ENCODE measurements around the gene ANKRD44.
"Not testable (repeated sequence)": the region's sequence is repeated elsewhere in the genome, so short reads cannot be mapped to it uniquely, and the experiment has no call there.

ANKRD44 gene

GRCh38 chr2:197241153-197241552 lies 69.4 kb downstream of the ANKRD44 start:
- H3K4me3 ChIP-seq (ENCODE audit: low read depth, low read length), result no peak overlapping the region
- no peak for TF ChIP-seq CTCF (IDR thresholded peaks at IDR 0.05; ENCODE audit: borderline replicate concordance, insufficient read depth, low read depth, low read length)

- no peak overlapping the region for H3K4me3 ChIP-seq (ENCODE audit: low read depth, low read length)
- TF ChIP-seq CTCF (IDR thresholded peaks at IDR 0.05; ENCODE audit: borderline replicate concordance, insufficient read depth, low read depth, low read length), result no peak
Measured at GRCh38 chr2:197240421-197241041, 70.0 kb downstream of the ANKRD44 start.

DNA sequence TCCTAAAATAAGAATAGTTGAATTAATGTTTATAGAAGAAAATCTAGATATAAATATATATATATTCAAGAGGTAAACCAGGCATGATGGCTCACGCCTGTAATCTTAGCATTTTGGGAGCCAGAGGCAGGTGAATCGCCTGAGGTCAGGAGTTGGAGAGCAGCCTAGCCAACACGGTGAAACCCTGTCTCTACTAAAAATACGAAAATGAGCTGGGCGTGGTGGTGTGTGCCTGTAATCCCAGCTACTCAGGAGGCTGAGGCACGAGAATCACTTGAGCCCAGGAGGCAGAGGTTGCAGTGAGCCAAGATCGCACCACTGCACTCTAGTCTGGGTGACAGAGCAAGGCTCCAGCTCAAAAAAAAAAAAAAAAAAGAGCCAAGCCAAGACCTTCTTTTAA lies 70.6 kb downstream of the ANKRD44 start:
- H3K4me3 ChIP-seq (ENCODE audit: low read depth, low read length), result not testable (repeated sequence)

GRCh38 chr2:197239434-197239833 lies 71.1 kb downstream of the ANKRD44 start:
- no peak for TF ChIP-seq CTCF (IDR thresholded peaks at IDR 0.05; ENCODE audit: borderline replicate concordance, insufficient read depth, low read depth, low read length)
- peak overlapping the region; percentile 24 for H3K4me3 ChIP-seq (ENCODE audit: low read depth, low read length)

DNA sequence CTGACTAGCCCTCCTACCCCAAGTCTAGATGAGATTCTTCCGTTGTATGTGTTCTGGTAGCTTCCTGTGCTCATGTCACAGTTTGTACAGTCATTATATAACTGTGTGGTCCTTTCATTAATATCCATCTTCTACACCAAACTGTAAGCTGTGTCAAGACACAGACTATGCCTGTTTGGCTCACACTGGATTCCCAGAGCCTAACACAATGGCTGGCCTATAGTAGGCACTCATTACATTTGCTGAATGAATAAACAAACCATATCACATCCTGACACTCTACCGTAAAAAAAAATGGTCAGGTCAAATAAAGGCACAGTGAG lies 72.6 kb downstream of the ANKRD44 start:
- no peak for TF ChIP-seq CTCF (IDR thresholded peaks at IDR 0.05; ENCODE audit: borderline replicate concordance, insufficient read depth, low read depth, low read length)

DNA sequence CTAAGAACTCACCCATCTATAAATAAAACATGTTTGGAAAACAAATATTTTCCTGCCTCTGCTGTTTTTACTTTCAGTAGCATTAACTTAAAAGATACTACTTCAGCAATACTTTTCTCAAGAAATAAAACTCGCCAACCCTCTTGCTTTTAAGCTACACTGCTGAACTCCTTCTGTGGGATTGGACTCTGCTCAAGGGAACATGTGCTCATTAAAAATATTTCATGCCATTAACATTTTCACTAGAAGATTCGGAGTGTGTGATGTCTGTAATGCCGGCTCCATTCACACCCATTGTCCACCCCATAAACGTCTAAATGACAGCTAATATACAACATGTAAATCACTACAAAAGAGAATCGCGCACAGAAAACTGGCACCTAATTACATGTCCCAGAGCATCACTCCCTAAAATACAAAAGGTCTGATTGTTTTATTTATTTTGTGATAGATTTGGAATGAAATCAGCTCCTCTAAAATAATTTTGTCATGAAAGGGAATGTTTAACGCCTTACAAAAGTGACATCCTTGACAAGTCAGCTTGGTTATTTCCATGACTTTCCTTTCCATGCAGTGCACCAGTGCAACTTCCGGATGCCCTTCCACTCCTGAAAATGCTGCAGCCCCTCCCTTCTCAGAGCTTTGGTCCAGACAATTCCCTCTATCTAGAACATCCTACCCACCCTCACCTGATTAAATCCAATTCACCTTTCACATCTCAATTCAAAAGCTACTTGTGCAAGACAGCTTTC lies 73.1 kb downstream of the ANKRD44 start:
- no peak overlapping the region for H3K4me3 ChIP-seq (ENCODE audit: low read depth, low read length)
- TF ChIP-seq CTCF (IDR thresholded peaks at IDR 0.05; ENCODE audit: borderline replicate concordance, insufficient read depth, low read depth, low read length), result no peak

More for the DNA sequence above, 72.6 kb downstream of the ANKRD44 start:
- H3K4me3 ChIP-seq (ENCODE audit: low read depth, low read length), result no peak overlapping the region

- TF ChIP-seq CTCF (IDR thresholded peaks at IDR 0.05; ENCODE audit: borderline replicate concordance, insufficient read depth, low read depth, low read length), result no peak
- H3K4me3 ChIP-seq (ENCODE audit: low read depth, low read length), result no peak overlapping the region
Measured at GRCh38 chr2:197236816-197237215, 73.8 kb downstream of the ANKRD44 start.

Measured in GM12875 (cell line).